NB4 (cell line): ENCODE results near the gene PPP2R5D.
"Not testable (repeated sequence)": the region's sequence is repeated elsewhere in the genome, so short reads cannot be mapped to it uniquely, and the experiment has no call there.

ENCODE experiments used
- DNase-seq: peaks from one replicate; pipeline ENCODE4 v3.0.0; 2010; ENCODE audit warnings: low read depth
- H3K4me3 ChIP-seq: one replicate; pipeline ENCODE4 v1.5.1; 2011; ENCODE audit warnings: mild to moderate bottlenecking, low read depth, low read length, moderate library complexity
- CTCF ChIP-seq: IDR thresholded peaks from one replicate; pipeline ENCODE4 v1.5.1; 2012; ENCODE audit warnings: low read depth, low read length
- MAX ChIP-seq: IDR thresholded peaks from 2 replicates; pipeline ENCODE4 v1.6.1; 2011; ENCODE audit warnings: low read depth, low read length
- MYC ChIP-seq: IDR thresholded peaks from 2 replicates; pipeline ENCODE4 v1.6.1; 2011; ENCODE audit warnings: low read depth, low read length
- POLR2A ChIP-seq: IDR thresholded peaks from 2 replicates; pipeline ENCODE4 v1.6.1; 2011; ENCODE audit warnings: mild to moderate bottlenecking; ENCODE audit not compliant: insufficient read length; ENCODE audit errors: extremely low read depth

Gene PPP2R5D

GRCh38 chr6:42938987-42939809 lies 45.2 kb upstream of the PPP2R5D start:
- TF ChIP-seq CTCF = no peak
- TF ChIP-seq MAX = no peak
- TF ChIP-seq POLR2A = no peak
- TF ChIP-seq MYC = no peak
- DNase-seq = no peak
- no peak overlapping the region for H3K4me3 ChIP-seq

GRCh38 chr6:42939810-42940167 lies 44.6 kb upstream of the PPP2R5D start:
- no peak overlapping the region for H3K4me3 ChIP-seq
- DNase-seq = no peak
- TF ChIP-seq MYC (no peak), POLR2A (no peak), CTCF (no peak), MAX (no peak)

GRCh38 chr6:42940493-42941045 lies 43.8 kb upstream of the PPP2R5D start:
- H3K4me3 ChIP-seq = no peak overlapping the region
- no peak for DNase-seq
- TF ChIP-seq MAX = no peak
- no peak for TF ChIP-seq POLR2A
- TF ChIP-seq MYC = no peak
- no peak for TF ChIP-seq CTCF

- H3K4me3 ChIP-seq, DNase-seq: not testable (repeated sequence)
Observed at GRCh38 chr6:42941356-42941755, 43.0 kb upstream of the PPP2R5D start.

- TF ChIP-seq CTCF (no peak), MYC (no peak), POLR2A (no peak), MAX (no peak)
- no peak overlapping the region for H3K4me3 ChIP-seq
- no peak for DNase-seq
Observed at GRCh38 chr6:42942444-42942843, 41.9 kb upstream of the PPP2R5D start.

GRCh38 chr6:42947950-42948349 lies 36.4 kb upstream of the PPP2R5D start:
- no peak for TF ChIP-seq CTCF
- no peak for TF ChIP-seq MYC
- no peak for TF ChIP-seq POLR2A
- no peak for TF ChIP-seq MAX
- no peak overlapping the region for H3K4me3 ChIP-seq
- DNase-seq = no peak
